GM18508 (cell line): ENCODE data around the gene MBOAT1.

ENCODE experiments used
- ATAC-seq: cut with Tn5 transposase; IDR thresholded peaks from one replicate; pipeline ENCODE4 v1.9.1; 2021; ENCODE audit warnings: moderate number of reproducible peaks; ENCODE audit not compliant: insufficient read depth, unreplicated experiment

The MBOAT1 gene

DNA sequence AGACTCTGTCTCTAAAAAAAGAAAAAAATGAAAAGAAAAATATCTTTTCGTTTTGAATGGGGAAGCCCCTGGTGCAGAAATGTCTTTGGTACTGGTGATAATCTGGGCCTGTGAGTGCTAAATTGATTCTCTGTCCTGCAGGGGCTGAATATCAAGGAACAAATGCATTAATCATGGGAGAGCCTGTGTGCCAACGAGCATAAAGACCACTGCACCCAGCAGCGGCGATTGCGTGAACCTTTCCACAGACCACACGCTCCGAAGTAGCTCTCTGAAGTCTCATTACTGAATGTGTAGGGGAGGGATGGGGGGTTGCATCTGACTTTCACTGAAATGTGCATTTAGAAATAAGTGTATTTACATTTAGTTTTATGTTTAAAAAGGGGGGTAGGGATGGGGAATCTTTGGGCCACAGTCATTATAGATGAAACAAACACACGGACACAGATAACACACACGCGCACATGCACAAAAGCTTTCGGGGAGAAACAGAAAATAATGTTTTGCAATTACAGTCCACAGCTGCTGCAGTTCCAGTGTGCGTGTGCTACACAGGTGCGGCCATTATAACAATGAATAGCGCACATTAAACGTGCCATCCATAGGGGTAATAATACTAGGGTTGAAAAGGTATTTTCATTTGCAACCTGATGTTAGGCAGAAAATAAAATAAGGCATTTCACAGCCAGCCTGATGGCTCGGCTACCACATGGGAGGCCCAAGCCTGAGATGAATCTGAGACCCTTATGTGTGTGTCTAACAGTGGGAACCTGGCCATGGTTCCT is 154.0 kb downstream of the MBOAT1 start:
- ATAC-seq = no peak

DNA sequence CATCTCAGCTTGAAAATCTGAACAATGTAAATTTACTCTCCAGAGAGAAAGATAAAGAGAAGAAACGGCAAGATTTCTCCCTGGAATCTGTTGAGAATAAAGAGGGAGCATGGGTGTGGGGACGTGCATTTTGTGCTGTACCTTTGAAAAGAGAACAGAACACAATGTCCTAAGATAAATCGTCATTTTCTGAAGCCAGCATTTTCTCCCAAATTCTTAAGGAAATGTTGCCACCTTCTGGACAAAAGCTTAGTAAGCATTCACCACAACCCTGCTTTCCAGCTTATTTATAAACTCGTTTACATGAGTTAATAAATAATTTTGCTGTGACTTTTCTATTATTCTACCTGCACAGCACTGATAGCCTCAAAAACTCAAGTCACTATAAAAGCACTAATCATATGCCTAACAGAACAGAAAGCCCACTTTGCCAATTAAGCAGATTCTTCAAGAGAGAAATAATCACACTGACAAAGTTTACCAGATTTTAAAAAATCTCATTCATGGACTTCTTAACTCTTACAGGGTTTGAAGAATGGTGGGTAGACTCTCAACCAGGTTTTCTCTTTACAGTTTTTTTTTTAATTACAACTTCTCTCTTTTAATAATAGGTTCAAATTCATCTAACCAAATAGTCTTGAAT is 155.8 kb downstream of the MBOAT1 start:
- peak; percentile 76 for ATAC-seq

DNA sequence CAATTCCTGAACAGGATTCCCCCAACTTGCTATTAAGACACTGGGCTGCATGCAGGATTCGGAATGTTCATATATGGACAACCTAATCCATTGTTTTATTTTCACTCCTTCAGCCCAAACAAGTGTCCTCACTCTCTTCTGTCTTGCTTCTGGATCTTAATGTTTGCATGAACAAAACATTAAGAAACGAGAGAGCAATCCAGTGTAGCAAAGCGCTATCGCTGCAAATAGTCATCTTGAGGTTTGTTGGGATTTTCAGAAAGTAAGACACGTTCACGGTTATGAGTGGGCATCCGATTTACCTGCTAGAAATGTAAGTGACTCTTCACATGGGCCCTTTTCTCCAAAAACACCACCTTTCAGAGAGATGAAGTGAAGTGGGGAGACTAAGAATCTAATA is 156.4 kb downstream of the MBOAT1 start:
- ATAC-seq = no peak
